ENCODE data around the gene FAIM. TPM values are rescaled to one million over a fixed set of nuclear protein-coding genes. Genes with fewer than 3 reads are reported as not detected.

FAIM gene
- total RNA-seq, 1 experiment from 2014 or later: 29.2 TPM

- DNase-seq (no peak), ATAC-seq (no peak)
- no peaks in the 10 kb centered on the region for H4K20me1 ChIP-seq (ENCODE audit: low read length)
- peaks cover 6% of the 10 kb centered on the region; the same call in 1 of the 2 replicates for H3K36me3 ChIP-seq (ENCODE audit: low read depth, low read length)
- no peaks in the 10 kb centered on the region for H3F3A ChIP-seq (ENCODE audit: low read length, unreplicated experiment)
- H3K4me3 ChIP-seq (ENCODE audit: low read length): no peak overlapping the region
- no peak overlapping the region for H2AFZ ChIP-seq (ENCODE audit: low read length)
- intact Hi-C loops (cut with micrococcal nuclease): no loop called here
- no TSS peak for BruUV-seq (replicated peaks)
- H3K9ac ChIP-seq (ENCODE audit: low read length): no peak overlapping the region
- no peak overlapping the region for H3K27ac ChIP-seq (ENCODE audit: low read length)
- no peaks in the 10 kb centered on the region for H3K4me1 ChIP-seq (ENCODE audit: insufficient read depth, low read length)
- CTCF ChIA-PET: no interaction called here
- no peak overlapping the region for H3K4me2 ChIP-seq (ENCODE audit: low read length)
- H3K27me3 ChIP-seq (ENCODE audit: low read length): no peaks in the 10 kb centered on the region
- H3K79me2 ChIP-seq (ENCODE audit: low read length): no peaks in the 10 kb centered on the region
- H3K9me2 ChIP-seq (replicated peaks; ENCODE audit: low read length): no peaks in the 10 kb centered on the region
- TF ChIP-seq CTCF (conservative IDR thresholded peaks at IDR 0.05; ENCODE audit: low read depth, low read length) (no peak), EZH2phosphoT487 (IDR thresholded peaks at IDR 0.05; ENCODE audit: borderline replicate concordance, low read length) (no peak), EZH2 (IDR thresholded peaks at IDR 0.05; ENCODE audit: low read length, unreplicated experiment) (no peak)
- no peaks in the 10 kb centered on the region for H3K9me3 ChIP-seq (ENCODE audit: low read length)
- POLR2A ChIA-PET (ENCODE audit: unreplicated experiment): no interaction called here
Measured at GRCh38 chr3:138668107-138668506, 59.5 kb downstream of the FAIM start.

- no peak overlapping the region for H3K9ac ChIP-seq (ENCODE audit: low read length)
- H3K4me2 ChIP-seq (ENCODE audit: low read length): no peak overlapping the region
- no peaks in the 10 kb centered on the region for H3K79me2 ChIP-seq (ENCODE audit: low read length)
- ChIA-PET POLR2A (ENCODE audit: unreplicated experiment) (no interaction called here), CTCF (no interaction called here)
- ATAC-seq (no peak), DNase-seq (no peak)
- no peaks in the 10 kb centered on the region for H3F3A ChIP-seq (ENCODE audit: low read length, unreplicated experiment)
- no peak overlapping the region for H3K27ac ChIP-seq (ENCODE audit: low read length)
- peaks cover 3% of the 10 kb centered on the region for H3K36me3 ChIP-seq (ENCODE audit: low read depth, low read length)
- no peaks in the 10 kb centered on the region for H3K4me1 ChIP-seq (ENCODE audit: insufficient read depth, low read length)
- H3K4me3 ChIP-seq (ENCODE audit: low read length): no peak overlapping the region
- H4K20me1 ChIP-seq (ENCODE audit: low read length): no peaks in the 10 kb centered on the region
- BruUV-seq (replicated peaks): no TSS peak
- intact Hi-C loops (cut with micrococcal nuclease): no loop called here
- no peaks in the 10 kb centered on the region for H3K9me3 ChIP-seq (ENCODE audit: low read length)
- no peak overlapping the region for H2AFZ ChIP-seq (ENCODE audit: low read length)
- H3K27me3 ChIP-seq (ENCODE audit: low read length): no peaks in the 10 kb centered on the region
- no peaks in the 10 kb centered on the region for H3K9me2 ChIP-seq (replicated peaks; ENCODE audit: low read length)
- TF ChIP-seq EZH2phosphoT487 (IDR thresholded peaks at IDR 0.05; ENCODE audit: borderline replicate concordance, low read length) (no peak), CTCF (conservative IDR thresholded peaks at IDR 0.05; ENCODE audit: low read depth, low read length) (no peak), EZH2 (IDR thresholded peaks at IDR 0.05; ENCODE audit: low read length, unreplicated experiment) (no peak)
Measured at GRCh38 chr3:138670407-138670806, 61.8 kb downstream of the FAIM start.

- CTCF ChIA-PET: no interaction called here
- Histone ChIP-seq H3K27ac (ENCODE audit: low read length) (no peak overlapping the region), H3K4me1 (ENCODE audit: insufficient read depth, low read length) (no peaks in the 10 kb centered on the region), H3K79me2 (ENCODE audit: low read length) (no peaks in the 10 kb centered on the region), H4K20me1 (ENCODE audit: low read length) (no peaks in the 10 kb centered on the region), H3K9me2 (replicated peaks; ENCODE audit: low read length) (no peaks in the 10 kb centered on the region), H2AFZ (ENCODE audit: low read length) (no peak overlapping the region), H3K4me3 (ENCODE audit: low read length) (no peak overlapping the region), H3K4me2 (ENCODE audit: low read length) (no peak overlapping the region), H3K27me3 (ENCODE audit: low read length) (no peaks in the 10 kb centered on the region), H3K36me3 (ENCODE audit: low read depth, low read length) (peaks cover 14% of the 10 kb centered on the region), H3F3A (ENCODE audit: low read length, unreplicated experiment) (no peaks in the 10 kb centered on the region), H3K9ac (ENCODE audit: low read length) (no peak overlapping the region), H3K9me3 (ENCODE audit: low read length) (peaks cover 6% of the 10 kb centered on the region; the same call in 1 of the 2 replicates)
- TF ChIP-seq CTCF (conservative IDR thresholded peaks at IDR 0.05; ENCODE audit: low read depth, low read length) (no peak), EZH2phosphoT487 (IDR thresholded peaks at IDR 0.05; ENCODE audit: borderline replicate concordance, low read length) (no peak), EZH2 (IDR thresholded peaks at IDR 0.05; ENCODE audit: low read length, unreplicated experiment) (no peak)
- ATAC-seq: no peak
- no peak for DNase-seq
- BruUV-seq (replicated peaks): no TSS peak
- POLR2A ChIA-PET (ENCODE audit: unreplicated experiment): interaction anchor here (0.6 kb wide), 1 partner anchor 13 kb away, joined by 3 read pairs; no protein-coding TSS in a partner anchor
- intact Hi-C loops (cut with micrococcal nuclease): no loop called here
Measured at GRCh38 chr3:138673641-138674530, 65.3 kb downstream of the FAIM start.
